VCaP (cell line): ENCODE measurements around the gene LRCH1.

Source experiments
- H3K27ac ChIP-seq: fragments of 450-650 bp; 2 replicates; pipeline ENCODE4 v1.5.1; 2017
- CTCF ChIP-seq: fragments of 450-650 bp; conservative IDR thresholded peaks from 2 replicates; pipeline ENCODE4 v1.5.1; 2017; ENCODE audit warnings: mild to moderate bottlenecking, moderate library complexity

LRCH1 gene

GRCh38 chr13:46539231-46539630, 13.7 kb upstream of the LRCH1 start:
- TF ChIP-seq CTCF, result no peak
- no peak overlapping the region for H3K27ac ChIP-seq

GRCh38 chr13:46541210-46541609, 11.8 kb upstream of the LRCH1 start:
- TF ChIP-seq CTCF, result no peak
- no peak overlapping the region for H3K27ac ChIP-seq

GRCh38 chr13:46542833-46543232, 10.1 kb upstream of the LRCH1 start:
- no peak overlapping the region for H3K27ac ChIP-seq
- TF ChIP-seq CTCF, result no peak

- no peak for TF ChIP-seq CTCF
- H3K27ac ChIP-seq, result no peak overlapping the region
Observed at GRCh38 chr13:46543287-46543686, 9.7 kb upstream of the LRCH1 start.

GRCh38 chr13:46544208-46544607, 8.8 kb upstream of the LRCH1 start:
- no peak overlapping the region for H3K27ac ChIP-seq
- no peak for TF ChIP-seq CTCF

GRCh38 chr13:46544811-46545210, 8.2 kb upstream of the LRCH1 start:
- H3K27ac ChIP-seq, result no peak overlapping the region
- no peak for TF ChIP-seq CTCF

GRCh38 chr13:46546084-46546768, 6.7 kb upstream of the LRCH1 start:
- H3K27ac ChIP-seq, result no peak overlapping the region
- TF ChIP-seq CTCF, result no peak
